GM19238 (cell line): ENCODE results near the gene AXIN1.
A peak's percentile ranks its signal among the peaks of the same experiment; 100 is the strongest.
"Not testable (repeated sequence)": the region's sequence is repeated elsewhere in the genome, so short reads cannot be mapped to it uniquely, and the experiment has no call there.

Source experiments
- DNase-seq: peaks from one replicate; pipeline ENCODE4 v3.0.0; 2011; ENCODE audit warnings: low spot score; ENCODE audit not compliant: insufficient read length

AXIN1 gene, protein sequence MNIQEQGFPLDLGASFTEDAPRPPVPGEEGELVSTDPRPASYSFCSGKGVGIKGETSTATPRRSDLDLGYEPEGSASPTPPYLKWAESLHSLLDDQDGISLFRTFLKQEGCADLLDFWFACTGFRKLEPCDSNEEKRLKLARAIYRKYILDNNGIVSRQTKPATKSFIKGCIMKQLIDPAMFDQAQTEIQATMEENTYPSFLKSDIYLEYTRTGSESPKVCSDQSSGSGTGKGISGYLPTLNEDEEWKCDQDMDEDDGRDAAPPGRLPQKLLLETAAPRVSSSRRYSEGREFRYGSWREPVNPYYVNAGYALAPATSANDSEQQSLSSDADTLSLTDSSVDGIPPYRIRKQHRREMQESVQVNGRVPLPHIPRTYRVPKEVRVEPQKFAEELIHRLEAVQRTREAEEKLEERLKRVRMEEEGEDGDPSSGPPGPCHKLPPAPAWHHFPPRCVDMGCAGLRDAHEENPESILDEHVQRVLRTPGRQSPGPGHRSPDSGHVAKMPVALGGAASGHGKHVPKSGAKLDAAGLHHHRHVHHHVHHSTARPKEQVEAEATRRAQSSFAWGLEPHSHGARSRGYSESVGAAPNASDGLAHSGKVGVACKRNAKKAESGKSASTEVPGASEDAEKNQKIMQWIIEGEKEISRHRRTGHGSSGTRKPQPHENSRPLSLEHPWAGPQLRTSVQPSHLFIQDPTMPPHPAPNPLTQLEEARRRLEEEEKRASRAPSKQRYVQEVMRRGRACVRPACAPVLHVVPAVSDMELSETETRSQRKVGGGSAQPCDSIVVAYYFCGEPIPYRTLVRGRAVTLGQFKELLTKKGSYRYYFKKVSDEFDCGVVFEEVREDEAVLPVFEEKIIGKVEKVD

DNA sequence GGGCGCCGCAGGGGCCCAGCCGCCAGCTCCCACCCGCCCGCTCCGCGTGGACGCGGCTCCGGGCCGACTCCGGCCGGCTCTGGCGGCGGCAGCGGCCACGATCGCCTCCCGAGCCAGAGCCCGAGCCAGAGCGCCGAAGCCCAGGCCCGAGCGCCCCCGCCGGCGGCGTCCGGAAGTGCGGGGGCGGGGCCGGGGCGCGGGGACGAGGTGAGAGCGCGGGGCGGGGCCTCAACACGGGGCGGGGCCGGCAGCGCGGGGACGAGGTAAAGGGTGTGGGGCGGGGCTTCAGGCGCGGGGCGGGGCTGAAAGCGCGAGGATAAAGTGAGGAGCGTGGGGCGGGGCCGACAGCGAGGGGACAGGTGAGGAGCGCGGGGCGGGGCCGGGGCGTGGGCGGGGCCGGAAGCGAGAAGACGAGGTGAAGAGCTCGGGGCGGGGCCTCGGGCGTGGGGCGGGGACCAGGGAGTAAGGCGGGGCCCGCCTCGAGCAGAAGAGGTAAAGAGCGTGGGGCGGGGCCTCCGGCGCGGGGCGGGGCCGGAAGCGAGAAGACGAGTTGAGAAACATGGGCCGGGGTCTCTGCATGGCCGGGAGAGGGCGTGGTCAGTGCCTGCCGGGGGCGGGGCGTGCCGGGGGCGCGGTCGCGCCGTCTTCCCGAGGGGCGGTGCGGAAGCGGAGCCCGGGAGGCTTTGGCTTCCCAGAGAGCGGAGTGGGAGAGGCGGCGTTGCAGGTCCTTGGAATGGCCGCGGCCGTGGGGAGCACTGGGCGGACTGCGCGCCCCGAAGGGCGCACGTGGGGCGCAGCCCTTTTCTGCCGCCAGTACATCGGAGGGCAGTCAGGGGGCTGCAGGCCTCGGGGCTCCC, at the start of gene AXIN1:
TSS of gene AXIN1 (minus strand) at position 177 of the 857 bp plus-strand sequence. CDS start 5,698 bp downstream, outside the sequence.
- DNase-seq = peak; percentile 95

DNA sequence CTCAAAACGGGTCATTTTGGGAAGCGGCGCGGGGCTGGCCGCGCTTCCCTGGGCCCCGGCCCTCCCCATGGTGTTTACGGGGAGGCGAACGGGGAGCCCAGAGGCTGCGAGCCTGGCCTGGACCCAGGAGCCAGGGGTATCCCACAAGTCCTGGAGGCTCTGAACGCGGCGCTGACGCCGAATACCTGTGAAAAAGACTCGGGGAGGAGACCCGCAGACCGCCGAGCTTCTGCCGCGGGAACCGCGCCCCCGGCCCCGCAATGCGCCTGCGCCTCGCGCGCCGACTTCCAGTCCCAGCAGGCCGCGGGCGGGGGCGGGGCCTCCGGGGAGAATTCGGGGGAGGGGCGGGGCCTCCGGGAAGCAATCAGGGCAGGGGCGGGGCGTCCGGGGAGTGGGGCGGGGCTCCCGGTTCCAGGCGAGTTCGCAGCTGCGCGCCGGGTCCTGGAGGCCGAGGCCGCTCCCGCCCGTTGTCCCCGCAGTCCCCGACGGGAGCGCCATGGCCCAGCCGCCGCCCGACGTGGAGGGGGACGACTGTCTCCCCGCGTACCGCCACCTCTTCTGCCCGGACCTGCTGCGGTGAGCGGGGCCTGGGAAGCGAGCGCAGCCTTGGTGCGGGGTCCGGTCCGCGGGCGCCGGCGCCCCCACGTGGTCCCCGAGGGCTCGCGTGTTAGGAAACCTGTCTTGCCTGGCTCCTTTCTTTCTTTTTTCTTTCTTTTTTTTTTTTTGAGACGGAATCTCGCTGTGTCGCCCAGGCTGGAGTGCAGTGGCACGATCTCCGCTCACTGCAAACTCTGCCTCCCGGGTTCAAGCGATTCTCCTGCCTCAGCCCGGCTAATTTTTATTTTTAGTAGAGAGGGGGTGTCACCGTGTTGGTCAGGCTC, 49.2 kb upstream of the AXIN1 start, which contains the start of gene DECR2:
TSS of gene DECR2 (plus strand) at position 418 of the 881 bp plus-strand sequence. CDS start at position 497, 79 bp downstream.
- peak; percentile 97 for DNase-seq

DNA sequence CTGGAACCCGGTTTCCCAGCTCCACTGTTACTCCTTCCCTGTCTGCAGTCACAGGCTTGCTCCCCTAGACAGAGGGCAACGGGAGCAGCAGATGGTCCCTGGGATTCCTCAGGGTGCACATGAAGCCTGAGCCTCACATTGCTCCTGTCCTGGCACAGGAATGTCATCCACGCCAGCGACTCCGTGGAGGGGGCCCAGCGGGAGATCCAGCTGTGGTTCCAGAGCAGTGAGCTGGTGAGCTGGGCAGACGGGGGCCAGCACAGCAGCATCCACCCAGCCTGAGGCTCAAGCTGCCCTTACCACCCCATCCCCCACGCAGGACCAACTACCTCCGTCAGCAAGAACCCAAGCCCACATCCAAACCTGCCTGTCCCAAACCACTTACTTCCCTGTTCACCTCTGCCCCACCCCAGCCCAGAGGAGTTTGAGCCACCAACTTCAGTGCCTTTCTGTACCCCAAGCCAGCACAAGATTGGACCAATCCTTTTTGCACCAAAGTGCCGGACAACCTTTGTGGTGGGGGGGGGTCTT, 47.6 kb upstream of the AXIN1 start:
- DNase-seq = no peak

DNA sequence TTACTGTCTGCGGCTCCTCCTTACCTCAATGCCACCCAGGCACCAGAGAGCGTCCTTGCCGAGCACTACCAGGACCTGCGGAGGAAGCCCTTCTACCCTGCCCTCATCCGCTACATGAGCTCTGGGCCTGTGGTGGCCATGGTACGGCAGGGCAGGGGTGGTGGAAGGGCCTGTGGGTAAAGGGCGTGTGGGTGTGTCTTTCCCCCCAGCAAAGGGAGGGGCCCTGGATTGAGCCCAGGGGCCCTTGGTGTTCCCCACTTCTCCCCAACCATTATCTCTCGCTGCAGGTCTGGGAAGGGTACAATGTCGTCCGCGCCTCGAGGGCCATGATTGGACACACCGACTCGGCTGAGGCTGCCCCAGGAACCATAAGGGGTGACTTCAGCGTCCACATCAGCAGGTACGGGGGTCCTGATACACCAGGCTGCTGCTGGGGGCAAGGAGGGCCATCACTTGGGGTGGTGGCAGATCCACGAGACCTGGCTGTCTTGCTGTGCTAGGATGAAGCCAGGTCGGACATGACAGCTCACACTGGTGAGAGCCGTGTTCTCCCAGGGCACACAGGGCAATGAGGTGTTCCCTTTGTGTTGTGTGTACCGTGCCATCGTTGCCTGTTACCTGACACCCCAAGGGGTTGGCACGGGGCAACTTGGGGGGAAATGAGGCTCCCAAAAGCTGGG, 47.0 kb upstream of the AXIN1 start:
- DNase-seq = no peak

DNA sequence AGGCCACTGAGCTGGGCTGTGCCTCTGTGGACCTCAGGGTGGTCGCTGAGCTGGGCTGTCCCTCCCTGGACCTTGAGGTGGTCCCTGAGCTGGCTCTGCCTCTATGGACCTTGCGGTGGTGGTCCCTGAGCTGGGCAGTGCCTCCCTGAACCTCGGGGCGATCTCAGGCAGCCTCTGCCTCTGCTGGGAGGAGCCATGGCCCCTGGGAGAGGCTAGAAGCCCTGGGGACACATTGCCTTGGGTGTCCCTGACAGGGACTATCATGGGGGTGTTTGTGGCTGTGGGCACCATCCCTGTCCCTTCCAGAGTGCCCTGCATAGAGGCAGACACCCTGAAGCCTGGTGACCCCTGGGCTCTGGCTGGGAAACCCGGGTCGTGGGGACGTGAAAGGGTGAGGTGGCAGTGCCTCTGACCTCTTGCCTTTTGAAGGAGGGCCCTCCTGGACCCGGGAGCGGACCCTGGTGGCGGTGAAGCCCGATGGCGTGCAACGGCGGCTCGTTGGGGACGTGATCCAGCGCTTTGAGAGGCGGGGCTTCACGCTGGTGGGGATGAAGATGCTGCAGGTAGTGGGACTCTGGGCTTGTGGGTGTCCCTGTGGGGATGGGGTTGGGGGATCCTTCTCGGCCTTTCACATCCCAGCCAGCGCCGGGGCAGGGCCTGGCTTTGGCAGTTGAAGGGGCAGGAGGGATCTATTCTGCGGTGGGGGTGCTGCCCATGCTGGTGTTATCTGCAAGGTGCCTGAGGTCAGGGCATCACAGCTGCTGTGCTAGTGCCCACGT, 46.2 kb upstream of the AXIN1 start:
- no peak for DNase-seq

DNA sequence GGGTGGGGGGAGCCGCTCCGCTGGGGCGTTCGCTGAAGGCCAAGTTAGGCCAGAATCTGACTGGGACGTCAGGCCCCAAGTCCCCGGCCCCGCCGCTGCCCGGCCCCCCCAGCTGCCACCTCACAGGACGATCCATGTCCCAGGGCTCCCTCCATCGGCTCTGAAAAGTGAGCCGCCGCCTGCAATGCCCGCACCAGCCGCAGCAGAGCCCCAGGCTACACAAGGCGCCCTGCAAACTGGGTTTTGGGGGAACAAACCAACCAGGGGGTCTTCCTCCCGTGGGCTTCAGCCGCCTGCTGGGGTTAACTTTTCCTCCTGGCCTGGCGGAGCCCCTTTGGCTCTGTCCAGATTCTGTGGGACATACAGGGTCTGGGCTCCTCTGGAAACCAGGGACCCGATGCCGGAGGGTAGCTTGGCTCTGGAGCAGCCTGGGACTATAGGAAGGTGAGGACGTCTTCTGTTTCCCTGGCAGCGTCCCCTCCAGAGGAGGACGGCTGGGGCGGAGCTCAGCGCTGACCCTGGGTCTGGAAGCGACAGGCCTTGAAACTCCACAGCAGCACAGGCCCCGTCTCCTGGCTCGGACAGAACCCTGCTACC, 45.3 kb upstream of the AXIN1 start:
- peak; percentile 55 for DNase-seq

DNA sequence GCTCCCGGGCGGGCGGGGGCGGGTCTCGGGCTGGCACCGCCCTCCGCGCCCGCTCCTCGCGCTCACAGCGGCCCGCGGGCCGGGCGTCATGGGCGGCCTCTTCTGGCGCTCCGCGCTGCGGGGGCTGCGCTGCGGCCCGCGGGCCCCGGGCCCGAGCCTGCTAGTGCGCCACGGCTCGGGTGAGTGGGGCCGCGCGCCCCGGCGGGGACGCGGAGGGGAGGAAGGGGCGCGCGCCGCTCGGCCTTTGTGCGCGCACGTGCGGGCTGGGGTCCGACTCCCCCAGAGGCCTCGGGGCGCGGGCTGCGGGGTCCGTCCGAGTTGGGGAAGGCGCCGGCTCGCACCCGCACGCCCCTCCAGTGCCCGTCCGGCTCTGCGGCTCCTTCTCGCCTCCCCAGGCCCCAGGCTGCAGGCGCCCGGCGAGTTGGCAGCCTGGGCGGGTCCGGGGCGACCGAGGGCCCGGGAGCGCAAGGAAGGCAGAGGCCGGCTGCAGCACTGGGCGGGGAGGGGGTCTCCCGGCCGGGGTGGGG, 44.7 kb upstream of the AXIN1 start, which contains the start of gene NME4:
TSS of gene NME4 (plus strand) at position 65 of the 527 bp plus-strand sequence. CDS start at position 89, 24 bp downstream.
- peak; percentile 58 for DNase-seq

DNA sequence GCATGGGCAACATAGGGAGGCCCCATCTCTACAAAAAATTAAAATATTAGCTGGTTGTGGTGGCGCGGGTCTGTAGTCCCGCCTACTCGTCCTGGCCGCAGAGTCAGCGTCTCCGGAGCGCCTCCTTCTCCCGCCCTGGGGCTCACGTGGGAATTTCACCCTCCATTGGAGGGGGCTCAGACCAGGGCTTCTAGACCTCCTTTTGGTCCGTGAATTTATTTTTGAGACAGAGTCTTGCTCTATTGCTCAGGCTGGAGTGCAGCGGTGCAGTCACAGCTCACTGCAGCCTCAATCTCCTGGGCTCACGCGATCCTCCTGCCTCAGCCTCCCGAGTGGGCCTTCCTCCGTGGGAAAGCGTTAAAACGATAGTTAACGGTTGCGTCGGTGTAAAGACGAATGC, 44.1 kb upstream of the AXIN1 start:
- DNase-seq = peak; percentile 54

DNA sequence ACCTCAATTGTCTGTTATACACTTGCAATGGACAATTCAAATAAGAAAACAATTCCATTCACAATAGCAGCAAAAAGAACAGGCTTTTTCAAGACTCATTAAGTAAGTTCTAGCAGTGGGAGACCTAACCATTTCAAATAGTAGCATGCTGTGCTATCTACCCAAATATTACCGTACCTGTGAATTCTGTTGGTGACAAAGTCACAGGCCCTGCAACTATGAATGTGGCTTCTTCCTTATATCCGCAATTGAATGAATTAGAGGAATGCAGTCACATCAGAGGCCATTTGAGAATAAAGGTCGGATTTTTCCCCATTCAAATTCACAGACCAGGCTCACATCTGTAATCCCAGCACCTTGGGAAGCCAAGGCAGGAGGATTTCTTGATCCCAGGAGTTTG, 43.7 kb upstream of the AXIN1 start:
- no peak for DNase-seq

DNA sequence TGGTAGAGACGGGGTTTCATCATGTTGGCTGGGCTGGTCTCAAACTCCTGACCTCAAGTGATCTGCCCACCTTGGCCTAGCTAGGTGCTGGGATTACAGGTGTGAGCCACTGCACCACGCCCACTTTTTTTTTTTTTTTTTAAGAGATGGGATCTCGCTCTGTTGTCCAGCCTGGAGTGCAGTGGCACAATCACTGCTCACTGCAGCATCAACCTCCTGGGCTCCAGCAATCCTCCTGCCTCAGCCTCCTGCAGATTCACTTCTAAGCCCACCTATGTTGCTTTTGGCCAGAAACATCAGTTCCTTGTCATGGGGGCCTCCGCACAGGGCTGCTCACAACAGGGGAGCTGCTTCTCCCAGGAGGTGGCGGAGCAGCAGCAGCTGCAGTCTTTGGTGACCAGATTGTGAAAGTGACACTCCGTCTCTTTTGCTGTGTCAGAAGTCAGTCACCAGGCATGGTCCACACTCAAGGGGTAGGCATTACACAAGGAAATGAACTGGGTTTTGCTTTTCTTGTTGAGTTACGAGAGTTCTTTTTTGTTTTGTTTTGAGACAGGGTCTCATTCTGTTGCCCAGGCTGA, 40.0 kb upstream of the AXIN1 start:
- DNase-seq = no peak

DNA sequence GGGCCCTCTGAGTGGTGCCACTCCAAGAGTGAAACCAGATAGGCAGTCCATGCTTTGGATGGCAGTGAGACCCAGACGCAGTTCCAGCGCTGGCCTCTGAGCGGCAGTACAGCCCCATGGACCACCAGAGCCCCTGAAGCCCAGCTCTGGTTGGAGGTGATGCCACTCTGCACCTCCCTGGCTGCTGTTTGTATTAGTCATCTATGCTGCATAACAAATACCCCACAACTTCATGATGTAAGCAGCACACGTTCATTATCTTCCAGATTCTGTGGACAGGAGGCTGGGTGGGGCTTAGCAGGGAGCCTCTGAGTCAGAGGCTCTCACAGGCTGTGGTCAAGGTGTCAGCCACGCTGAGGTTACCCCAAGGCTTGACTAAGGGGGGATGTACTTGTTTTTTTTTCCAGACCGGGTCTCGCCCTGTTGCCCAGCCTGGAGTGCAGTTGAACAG, 39.4 kb upstream of the AXIN1 start:
- DNase-seq = peak; percentile 64

DNA sequence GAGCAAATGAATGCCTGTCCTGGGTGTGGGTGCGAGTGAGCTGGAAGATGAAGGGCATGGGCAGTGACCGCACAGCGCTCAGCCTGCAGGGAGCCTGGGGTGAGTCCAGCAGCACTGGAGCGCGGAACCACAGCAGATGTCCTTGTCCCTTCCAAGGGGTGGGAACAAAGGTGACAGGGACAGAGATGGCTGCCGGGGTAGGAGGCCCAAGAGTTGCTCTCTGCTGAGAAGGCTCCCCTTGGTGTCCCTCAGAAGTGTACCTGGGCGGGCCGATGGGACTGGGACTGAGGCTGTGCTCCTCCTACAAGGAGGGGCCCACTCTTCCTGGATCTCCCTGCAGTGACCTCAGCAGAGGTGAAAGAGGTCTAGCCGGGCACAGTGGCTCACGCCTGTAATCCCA, 36.8 kb upstream of the AXIN1 start:
- no peak for DNase-seq

DNA sequence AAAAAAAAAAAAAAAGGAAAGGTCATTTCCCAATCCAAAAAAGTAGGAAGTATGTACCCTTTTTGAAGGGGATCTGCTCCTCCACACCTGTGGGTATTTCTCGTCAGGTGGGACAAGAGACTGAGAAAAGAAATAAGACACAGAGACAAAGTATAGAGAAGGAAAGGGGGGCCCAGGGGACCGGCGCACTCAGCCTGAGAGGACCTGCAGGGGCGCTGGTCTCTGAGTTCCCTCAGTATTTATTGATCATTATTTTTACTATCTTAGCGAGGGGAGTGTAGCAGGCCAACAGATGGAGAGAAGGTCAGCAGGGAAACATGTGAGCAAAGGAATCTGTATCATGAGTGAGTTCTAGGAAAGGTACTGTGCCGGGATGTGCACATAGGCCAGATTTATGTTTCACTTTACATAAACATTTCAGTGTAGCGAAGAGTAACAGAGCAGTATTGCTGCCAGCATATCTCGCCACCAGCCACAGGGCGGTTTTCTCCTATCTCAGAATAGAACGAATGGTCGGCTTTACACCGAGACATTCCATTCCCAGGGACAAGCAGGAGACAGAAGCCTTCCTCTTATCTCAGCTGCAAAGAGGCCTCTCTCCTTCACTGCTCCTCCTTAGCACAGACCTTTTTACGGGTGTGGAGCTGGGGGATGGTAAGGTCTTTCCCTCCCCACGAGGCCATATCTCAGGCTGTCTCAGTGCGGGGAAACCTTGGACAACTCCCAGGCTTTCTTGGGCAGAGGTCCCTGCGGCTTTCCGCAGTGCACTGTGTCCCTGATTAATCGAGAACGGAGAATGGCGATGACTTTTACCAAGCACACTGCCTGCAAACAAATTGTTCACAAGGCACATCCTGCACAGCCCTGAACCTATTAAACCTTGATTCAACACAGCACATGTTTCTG, 35.5 kb upstream of the AXIN1 start:
- not testable (repeated sequence) for DNase-seq

DNA sequence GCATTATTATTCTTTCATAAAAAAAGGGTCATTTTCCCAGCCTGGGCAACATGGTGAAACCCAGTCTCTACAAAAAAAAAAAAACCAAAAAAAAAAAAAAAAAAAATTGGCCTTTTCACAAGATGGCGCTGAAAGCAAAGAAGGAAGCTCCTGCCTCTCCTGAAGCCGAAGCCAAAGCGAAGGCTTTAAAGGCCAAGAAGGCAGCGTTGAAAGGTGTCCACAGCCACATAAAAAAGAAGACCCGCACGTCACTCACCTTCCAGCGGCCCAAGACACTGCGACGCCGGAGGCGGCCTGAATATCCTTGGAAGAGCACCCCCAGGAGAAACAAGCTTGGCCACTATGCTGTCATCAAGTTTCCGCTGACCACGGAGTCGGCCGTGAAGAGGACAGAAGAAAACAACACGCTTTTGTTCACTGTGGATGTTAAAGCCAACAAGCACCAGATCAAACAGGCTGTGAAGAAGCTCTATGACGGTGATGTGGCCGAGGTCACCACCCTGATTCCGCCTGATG, 34.2 kb upstream of the AXIN1 start:
- no peak for DNase-seq

DNA sequence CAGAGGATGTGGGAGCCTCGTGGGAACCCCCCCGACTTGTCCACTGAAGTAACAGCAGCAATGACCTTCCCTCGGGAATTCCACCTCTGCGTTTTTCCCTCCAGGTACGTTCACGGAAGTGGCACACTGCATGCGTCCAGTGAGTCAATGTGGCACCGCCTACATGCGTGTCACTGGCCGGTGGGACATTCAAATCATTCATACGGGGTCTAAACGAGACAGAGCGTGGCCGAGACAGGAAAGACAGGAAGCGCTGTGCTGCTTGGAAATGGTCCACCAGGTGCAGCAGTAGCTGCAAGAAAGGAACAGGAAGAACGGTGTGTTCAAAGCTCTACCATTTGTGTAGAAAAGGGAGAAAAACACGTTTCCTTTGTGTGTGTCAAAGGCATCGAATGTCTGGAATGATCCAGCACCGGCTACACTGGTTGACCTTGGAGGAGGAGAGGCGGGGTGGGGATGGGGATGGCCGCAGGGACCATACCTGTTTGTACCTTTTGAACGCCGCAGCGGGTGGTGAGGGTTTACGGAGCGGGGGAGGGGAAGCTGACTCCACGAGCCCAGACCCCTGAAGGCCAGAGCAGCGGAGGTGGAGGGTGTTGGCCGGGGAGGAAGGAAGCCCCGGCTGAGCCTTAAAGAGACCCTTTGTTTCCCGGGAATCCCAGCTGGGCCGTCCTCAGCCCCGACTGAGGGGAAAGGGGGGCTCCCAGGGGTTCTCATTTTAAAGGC, 31.0 kb upstream of the AXIN1 start:
- DNase-seq = peak; percentile 60
